MM.1S (cell line): Measurements from ENCODE around the gene CUBN.

Source experiments
- DNase-seq: peaks from one replicate; pipeline ENCODE4 v3.0.0-alpha.2; 2015
- H2AFZ ChIP-seq: fragments of 300-600 bp; sonication (generic); 2 replicates; pipeline ENCODE4 v1.6.0; 2016; ENCODE audit warnings: antibody characterized with exemption, low read length
- H3F3A ChIP-seq: fragments of 300-600 bp; sonication (generic); 2 replicates; pipeline ENCODE4 v1.6.1; 2016; ENCODE audit warnings: mild to moderate bottlenecking, antibody characterized with exemption, low read length, moderate library complexity, mixed read lengths; ENCODE audit not compliant: insufficient read depth
- H3K27ac ChIP-seq: fragments of 300-600 bp; sonication (generic); 2 replicates; pipeline ENCODE4 v1.5.1; 2016; ENCODE audit warnings: mild to moderate bottlenecking, low read length
- H3K27me3 ChIP-seq: fragments of 300-600 bp; sonication (generic); replicated peaks from 2 replicates; pipeline ENCODE4 v1.6.0; 2016; ENCODE audit warnings: low read length; ENCODE audit not compliant: insufficient read depth
- H3K36me3 ChIP-seq: fragments of 300-600 bp; sonication (generic); replicated peaks from 2 replicates; pipeline ENCODE4 v1.6.1; 2016; ENCODE audit warnings: mild to moderate bottlenecking, low read length, mixed read lengths; ENCODE audit not compliant: insufficient read depth
- H3K4me1 ChIP-seq: fragments of 300-600 bp; sonication (generic); 2 replicates; pipeline ENCODE4 v1.6.1; 2016; ENCODE audit warnings: low read length, mixed read lengths
- H3K4me2 ChIP-seq: fragments of 300-600 bp; sonication (generic); 2 replicates; pipeline ENCODE4 v1.6.0; 2016; ENCODE audit warnings: low read depth, low read length
- H3K4me3 ChIP-seq: fragments of 300-600 bp; sonication (generic); 2 replicates; pipeline ENCODE4 v1.5.1; 2016; ENCODE audit warnings: low read length, mixed read lengths
- H3K79me2 ChIP-seq: fragments of 300-600 bp; sonication (generic); 2 replicates; pipeline ENCODE4 v1.6.1; 2016; ENCODE audit warnings: mixed run types, low read length, mixed read lengths
- H3K9ac ChIP-seq: fragments of 300-600 bp; sonication (generic); 2 replicates; pipeline ENCODE4 v1.6.1; 2016; ENCODE audit warnings: low read length, mixed read lengths
- H3K9me2 ChIP-seq: fragments of 300-600 bp; sonication (generic); replicated peaks from 2 replicates; pipeline ENCODE4 v1.6.1; 2016; ENCODE audit warnings: mild to moderate bottlenecking, low read length, mixed read lengths; ENCODE audit not compliant: insufficient read depth
- H3K9me3 ChIP-seq: fragments of 300-600 bp; sonication (generic); replicated peaks from 2 replicates; pipeline ENCODE4 v1.6.1; 2016; ENCODE audit warnings: mild to moderate bottlenecking, low read length, mixed read lengths; ENCODE audit not compliant: insufficient read depth
- H4K20me1 ChIP-seq: fragments of 300-600 bp; sonication (generic); 2 replicates; pipeline ENCODE4 v1.6.1; 2016; ENCODE audit warnings: mild to moderate bottlenecking, low read length, moderate library complexity, mixed read lengths; ENCODE audit not compliant: insufficient read depth
- EZH2 ChIP-seq: fragments of 300-600 bp; sonication (generic); optimal IDR thresholded peaks from 2 replicates; pipeline ENCODE3; 2017; ENCODE audit warnings: low read depth, mild to moderate bottlenecking, antibody characterized with exemption, low read length, mixed read lengths
- EZH2phosphoT487 ChIP-seq: fragments of 300-600 bp; sonication (generic); IDR thresholded peaks from 2 replicates; pipeline ENCODE4 v1.6.1; 2018; ENCODE audit warnings: antibody characterized with exemption, low read length
- TF ChIP-seq, protein P1 (sequence below): fragments of 300-600 bp; sonication (generic); IDR thresholded peaks from 2 replicates; pipeline ENCODE4 v1.5.1; 2016; ENCODE audit warnings: antibody characterized with exemption, low read length, mixed read lengths

CUBN gene

DNA sequence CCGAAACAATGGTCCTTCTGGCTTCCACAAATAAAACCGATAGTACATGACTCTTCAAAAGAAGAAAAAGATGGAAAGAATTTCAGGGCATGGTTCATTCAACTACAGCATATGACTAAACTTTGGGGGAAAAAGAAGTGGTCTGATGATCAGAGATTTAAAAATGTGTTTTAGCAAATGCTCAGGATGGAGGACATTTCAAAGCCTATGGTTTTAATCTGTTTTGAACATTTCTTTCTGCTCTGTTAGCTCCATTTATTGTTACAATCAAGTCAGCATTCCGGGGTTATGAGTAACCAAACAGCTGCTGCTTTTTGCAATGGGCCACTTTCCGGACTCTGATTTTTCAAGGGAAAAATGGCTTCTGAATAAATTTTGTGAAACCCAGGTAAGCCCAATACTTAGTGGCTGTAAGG, 142.4 kb downstream of the CUBN start:
- H3K4me3 ChIP-seq: no peak overlapping the region
- H3K9ac ChIP-seq: no peak overlapping the region
- no peak for DNase-seq
- H3K4me2 ChIP-seq: no peak overlapping the region
- H3K27ac ChIP-seq: no peak overlapping the region
- no peaks in the 10 kb centered on the region for H3K4me1 ChIP-seq
- no peak overlapping the region for H2AFZ ChIP-seq
- H3K27me3 ChIP-seq: no peaks in the 10 kb centered on the region
- H3F3A ChIP-seq: no peaks in the 10 kb centered on the region
- no peaks in the 10 kb centered on the region for H3K9me2 ChIP-seq
- H3K9me3 ChIP-seq: no peaks in the 10 kb centered on the region
- H4K20me1 ChIP-seq: no peaks in the 10 kb centered on the region
- TF ChIP-seq EZH2phosphoT487 (no peak), EZH2 (no peak)
- TF ChIP-seq, protein P1, sequence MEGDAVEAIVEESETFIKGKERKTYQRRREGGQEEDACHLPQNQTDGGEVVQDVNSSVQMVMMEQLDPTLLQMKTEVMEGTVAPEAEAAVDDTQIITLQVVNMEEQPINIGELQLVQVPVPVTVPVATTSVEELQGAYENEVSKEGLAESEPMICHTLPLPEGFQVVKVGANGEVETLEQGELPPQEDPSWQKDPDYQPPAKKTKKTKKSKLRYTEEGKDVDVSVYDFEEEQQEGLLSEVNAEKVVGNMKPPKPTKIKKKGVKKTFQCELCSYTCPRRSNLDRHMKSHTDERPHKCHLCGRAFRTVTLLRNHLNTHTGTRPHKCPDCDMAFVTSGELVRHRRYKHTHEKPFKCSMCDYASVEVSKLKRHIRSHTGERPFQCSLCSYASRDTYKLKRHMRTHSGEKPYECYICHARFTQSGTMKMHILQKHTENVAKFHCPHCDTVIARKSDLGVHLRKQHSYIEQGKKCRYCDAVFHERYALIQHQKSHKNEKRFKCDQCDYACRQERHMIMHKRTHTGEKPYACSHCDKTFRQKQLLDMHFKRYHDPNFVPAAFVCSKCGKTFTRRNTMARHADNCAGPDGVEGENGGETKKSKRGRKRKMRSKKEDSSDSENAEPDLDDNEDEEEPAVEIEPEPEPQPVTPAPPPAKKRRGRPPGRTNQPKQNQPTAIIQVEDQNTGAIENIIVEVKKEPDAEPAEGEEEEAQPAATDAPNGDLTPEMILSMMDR: no peak
- no peaks in the 10 kb centered on the region for H3K36me3 ChIP-seq
- H3K79me2 ChIP-seq: no peaks in the 10 kb centered on the region

DNA sequence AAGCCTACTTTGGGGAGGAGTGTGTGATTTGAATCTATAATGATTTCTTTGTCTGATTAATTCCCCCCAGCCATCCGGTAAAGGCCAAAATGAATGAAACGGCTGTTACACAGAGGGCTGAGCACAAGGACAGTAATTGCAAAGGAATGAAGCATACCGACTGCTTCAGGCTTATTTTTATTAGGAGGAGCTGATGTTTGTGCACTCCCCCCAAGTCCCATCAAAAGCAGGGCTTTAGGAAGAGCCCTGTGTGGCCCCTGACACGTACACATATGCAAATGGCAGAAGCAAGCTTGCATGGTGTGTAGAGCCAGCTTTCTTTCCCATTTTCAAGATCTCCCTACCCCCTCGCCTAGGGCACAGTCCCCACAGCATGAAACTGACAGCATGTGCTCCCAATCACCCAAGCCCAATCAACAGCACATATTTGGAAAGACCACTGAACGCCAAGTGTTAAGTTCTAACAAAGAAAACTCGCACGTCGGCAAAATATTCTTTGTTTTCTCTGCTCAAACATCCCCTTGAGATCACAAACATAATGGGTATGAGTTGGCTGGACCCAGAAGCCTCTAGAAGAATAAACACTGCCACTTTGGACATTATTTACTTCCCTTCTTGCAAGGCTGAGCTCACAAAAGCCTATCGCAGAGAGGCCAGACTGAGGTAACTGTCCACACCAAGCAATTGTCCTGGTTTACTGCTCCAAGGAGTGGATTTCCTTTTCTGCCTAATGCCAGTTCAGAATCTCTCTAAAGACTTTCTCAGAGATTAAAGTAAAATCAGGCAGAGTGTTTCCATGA, 143.0 kb downstream of the CUBN start:
- no peaks in the 10 kb centered on the region for H3K79me2 ChIP-seq
- TF ChIP-seq, protein P1: no peak
- TF ChIP-seq EZH2phosphoT487 (no peak), EZH2 (no peak)
- no peaks in the 10 kb centered on the region for H4K20me1 ChIP-seq
- H3F3A ChIP-seq: no peaks in the 10 kb centered on the region
- no peaks in the 10 kb centered on the region for H3K9me3 ChIP-seq
- no peak overlapping the region for H3K27ac ChIP-seq
- no peak overlapping the region for H2AFZ ChIP-seq
- no peaks in the 10 kb centered on the region for H3K27me3 ChIP-seq
- H3K4me1 ChIP-seq: no peaks in the 10 kb centered on the region
- H3K4me2 ChIP-seq: no peak overlapping the region
- no peak overlapping the region for H3K4me3 ChIP-seq
- H3K9ac ChIP-seq: no peak overlapping the region
- no peak for DNase-seq
- no peaks in the 10 kb centered on the region for H3K9me2 ChIP-seq
- H3K36me3 ChIP-seq: no peaks in the 10 kb centered on the region

DNA sequence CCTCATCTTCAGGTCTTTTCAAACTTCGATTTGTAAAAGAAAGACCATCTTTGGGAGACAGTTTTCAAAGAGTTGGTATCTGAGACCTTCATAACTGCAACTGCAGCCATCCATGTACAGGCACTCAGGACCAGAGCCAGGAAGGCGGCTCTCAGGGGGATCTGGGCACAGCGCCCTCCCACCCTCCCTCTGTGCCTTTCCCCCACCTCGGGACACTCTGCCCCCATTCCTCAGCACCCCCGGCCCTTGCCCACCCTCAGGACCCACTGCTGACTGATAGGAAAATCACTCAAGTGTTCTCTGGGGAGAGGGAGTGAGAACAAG, 143.6 kb downstream of the CUBN start:
- Histone ChIP-seq H3K4me3 (no peak overlapping the region), H3K79me2 (no peaks in the 10 kb centered on the region), H3K27ac (no peak overlapping the region), H3F3A (no peaks in the 10 kb centered on the region), H2AFZ (no peak overlapping the region), H3K4me1 (no peaks in the 10 kb centered on the region), H3K9me2 (no peaks in the 10 kb centered on the region), H3K36me3 (no peaks in the 10 kb centered on the region), H4K20me1 (no peaks in the 10 kb centered on the region), H3K4me2 (no peak overlapping the region), H3K9me3 (no peaks in the 10 kb centered on the region), H3K9ac (no peak overlapping the region), H3K27me3 (no peaks in the 10 kb centered on the region)
- no peak for TF ChIP-seq EZH2
- no peak for TF ChIP-seq EZH2phosphoT487
- no peak for DNase-seq

DNA sequence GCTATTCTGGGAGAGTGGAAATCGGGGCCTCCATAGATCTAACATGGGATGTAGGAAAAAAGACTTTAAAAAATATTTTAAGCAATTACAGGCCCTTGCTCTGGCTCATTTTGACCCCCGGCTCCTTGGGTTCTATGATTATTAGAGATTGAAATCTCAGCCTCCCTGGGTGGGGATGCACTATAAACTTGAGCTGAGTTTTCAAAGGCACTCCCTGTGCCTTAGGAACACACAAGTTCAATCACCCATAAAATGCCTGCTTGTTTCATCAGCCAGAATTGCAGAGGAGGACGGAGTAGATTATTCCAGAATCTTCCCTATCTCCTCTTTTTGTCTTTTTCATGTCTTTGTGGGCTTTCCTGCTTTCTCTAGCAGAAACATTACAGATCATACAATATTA, 145.4 kb downstream of the CUBN start:
- H3F3A ChIP-seq: no peaks in the 10 kb centered on the region
- no peaks in the 10 kb centered on the region for H3K9me3 ChIP-seq

More for the DNA sequence above, 145.4 kb downstream of the CUBN start:
- no peak for DNase-seq
- Histone ChIP-seq H3K36me3 (no peaks in the 10 kb centered on the region), H3K4me1 (no peaks in the 10 kb centered on the region), H2AFZ (no peak overlapping the region), H3K79me2 (no peaks in the 10 kb centered on the region), H3K4me3 (no peak overlapping the region), H4K20me1 (no peaks in the 10 kb centered on the region), H3K9me2 (no peaks in the 10 kb centered on the region), H3K9ac (no peak overlapping the region), H3K27ac (no peak overlapping the region), H3K4me2 (no peak overlapping the region), H3K27me3 (no peaks in the 10 kb centered on the region)
- no peak for TF ChIP-seq EZH2
- TF ChIP-seq EZH2phosphoT487: no peak
- TF ChIP-seq, protein P1: no peak
